BJ (cell line): ENCODE data around the gene CYREN. TPM values are rescaled to one million over a fixed set of nuclear protein-coding genes. Genes with fewer than 3 reads are reported as not detected.

Experiments used
- CTCF ChIA-PET: fragments of 350-600 bp; formaldehyde crosslinking; extraction: SDS; loops from one replicate; lab custom pipeline; 2021; ENCODE audit warnings: antibody characterized with exemption, inconsistent platforms; lab: Yijun Ruan, JAX
- POLR2A ChIA-PET: fragments of 300-600 bp; sonication (Branson Sonifier 250); formaldehyde crosslinking; extraction: SDS; loops from one replicate; lab custom pipeline; 2021; ENCODE audit warnings: antibody characterized with exemption; lab: Charles Lee
- DNase-seq: peaks from one replicate; pipeline ENCODE4 v3.0.0-alpha.2; 2011; ENCODE audit warnings: low read depth
- H3K27me3 ChIP-seq: 2 replicates; pipeline ENCODE4 v1.6.0; 2011; ENCODE audit warnings: low read length; ENCODE audit not compliant: control insufficient read depth, insufficient read depth
- H3K36me3 ChIP-seq: 2 replicates; pipeline ENCODE4 v1.5.1; 2011; ENCODE audit warnings: low read length; ENCODE audit not compliant: control insufficient read depth, insufficient read depth
- H3K4me3 ChIP-seq: 2 replicates; pipeline ENCODE4 v1.5.1; 2011; ENCODE audit warnings: low read depth, mild to moderate bottlenecking, control low read depth, low read length
- CTCF ChIP-seq: IDR thresholded peaks from 2 replicates; pipeline ENCODE4 v1.5.1; 2011; ENCODE audit warnings: low read depth, mild to moderate bottlenecking, control low read depth, inconsistent platforms, low read length, moderate library complexity; ENCODE audit not compliant: insufficient read depth
- polyA plus RNA-seq: library from polyadenylated mRNA; depleted of rRNA; stranded (reverse); fragments of >200 nt; gene quantifications from 2 replicates; pipeline ENCODE4 v1.2.3, GENCODE V29; 2011

CYREN gene
- polyA plus RNA-seq, 1 experiment: 39.4 TPM

- Histone ChIP-seq H3K27me3 (no peaks in the 10 kb centered on the region), H3K36me3 (peaks cover 32% of the 10 kb centered on the region), H3K4me3 (no peak overlapping the region)
- POLR2A ChIA-PET: no interaction called here
- TF ChIP-seq CTCF: no peak
- CTCF ChIA-PET: no interaction called here
- DNase-seq: no peak
Observed at GRCh38 chr7:135186261-135186540, 15.7 kb upstream of the CYREN start.

DNA sequence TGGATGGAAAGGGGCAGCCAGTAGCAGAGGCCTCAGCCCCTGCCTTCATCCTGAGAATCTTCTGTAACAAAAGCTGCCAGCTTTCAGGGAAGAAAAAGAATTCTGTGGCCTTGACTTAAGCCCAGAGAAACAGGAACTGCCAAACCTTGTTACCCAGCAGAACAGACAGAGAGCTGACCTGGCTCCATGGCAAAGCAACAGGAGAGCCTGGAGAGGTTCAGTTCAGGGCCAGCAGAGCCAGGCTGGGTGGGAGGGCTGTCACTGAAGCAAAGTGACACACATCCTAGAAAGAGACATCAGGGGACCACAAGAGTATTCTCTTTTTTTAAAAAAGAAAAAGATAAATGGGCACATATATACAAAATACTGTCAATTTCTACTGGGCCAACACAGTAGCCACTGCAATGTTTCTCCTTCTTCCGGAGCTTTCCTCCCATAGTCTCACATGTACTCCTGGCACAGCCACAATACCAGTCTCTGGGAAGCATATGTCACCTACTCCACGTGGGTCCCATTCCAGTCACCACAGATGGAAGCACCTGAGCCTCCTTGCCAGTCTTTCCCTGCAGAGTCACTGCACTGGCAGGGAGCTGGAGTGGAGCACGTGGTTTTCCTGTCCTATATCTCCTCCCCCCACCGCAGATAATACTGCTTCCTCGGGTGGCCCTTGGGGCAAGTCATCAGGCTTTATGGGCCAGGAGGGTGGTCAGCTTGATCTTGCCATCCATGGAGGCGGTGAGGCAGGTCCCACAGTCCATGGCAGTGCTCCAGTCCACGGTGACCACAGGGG, 15.2 kb upstream of the CYREN start:
- Histone ChIP-seq H3K36me3 (peaks cover 32% of the 10 kb centered on the region), H3K4me3 (no peak overlapping the region), H3K27me3 (no peaks in the 10 kb centered on the region)
- ChIA-PET POLR2A (no interaction called here), CTCF (no interaction called here)
- no peak for TF ChIP-seq CTCF
- no peak for DNase-seq

GRCh38 chr7:135184254-135184841, 13.8 kb upstream of the CYREN start:
- no peak overlapping the region for H3K4me3 ChIP-seq
- POLR2A ChIA-PET: no interaction called here
- peaks cover 32% of the 10 kb centered on the region for H3K36me3 ChIP-seq
- TF ChIP-seq CTCF: no peak
- CTCF ChIA-PET: no interaction called here
- DNase-seq: no peak
- no peaks in the 10 kb centered on the region for H3K27me3 ChIP-seq

DNA sequence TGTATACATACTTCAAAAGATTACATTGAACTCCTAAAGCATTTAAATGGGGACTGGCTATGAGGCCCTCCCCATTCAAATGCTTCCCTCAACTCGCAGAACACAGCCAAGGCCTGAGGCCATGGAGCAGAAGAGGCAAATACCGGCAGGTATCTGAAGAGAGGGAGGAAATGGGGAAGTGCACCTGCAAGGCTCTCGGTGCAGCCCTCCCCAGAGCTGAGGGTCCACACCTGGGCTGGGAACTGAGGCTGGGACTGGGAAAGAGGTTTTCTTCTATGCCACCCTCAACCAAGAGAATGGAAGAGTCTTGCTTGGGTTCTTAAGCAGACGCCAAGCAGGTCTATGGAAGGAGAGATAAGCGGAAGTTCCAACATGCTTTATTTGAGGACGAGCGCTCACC, 13.0 kb upstream of the CYREN start:
- Histone ChIP-seq H3K4me3 (no peak overlapping the region), H3K36me3 (peaks cover 29% of the 10 kb centered on the region), H3K27me3 (no peaks in the 10 kb centered on the region)
- no peak for TF ChIP-seq CTCF
- DNase-seq: no peak
- ChIA-PET CTCF (no interaction called here), POLR2A (no interaction called here)

- TF ChIP-seq CTCF: no peak
- H3K36me3 ChIP-seq: peaks cover 21% of the 10 kb centered on the region
- no peaks in the 10 kb centered on the region for H3K27me3 ChIP-seq
- DNase-seq: no peak
- POLR2A ChIA-PET: interaction anchor here (0.7 kb wide), 1 partner anchor 646 kb away, joined by 4 read pairs; no protein-coding TSS in a partner anchor
- CTCF ChIA-PET: no interaction called here
- no peak overlapping the region for H3K4me3 ChIP-seq
Observed at GRCh38 chr7:135181929-135182678, 11.6 kb upstream of the CYREN start.
